GM21515 (cell line): ENCODE results near the gene TNRC6C.

Experiments used
- ATAC-seq: cut with Tn5 transposase; IDR thresholded peaks from one replicate; pipeline ENCODE4 v1.9.1; 2021; ENCODE audit not compliant: unreplicated experiment

TNRC6C gene

GRCh38 chr17:78148286-78149016, 189.9 kb downstream of the TNRC6C start:
- ATAC-seq, result no peak

GRCh38 chr17:78151514-78152008, 193.1 kb downstream of the TNRC6C start:
- no peak for ATAC-seq

GRCh38 chr17:78154903-78155811, 196.7 kb downstream of the TNRC6C start:
- ATAC-seq, result peak; percentile 47
